ENCODE data around the gene SCRN1.

Gene SCRN1

DNA sequence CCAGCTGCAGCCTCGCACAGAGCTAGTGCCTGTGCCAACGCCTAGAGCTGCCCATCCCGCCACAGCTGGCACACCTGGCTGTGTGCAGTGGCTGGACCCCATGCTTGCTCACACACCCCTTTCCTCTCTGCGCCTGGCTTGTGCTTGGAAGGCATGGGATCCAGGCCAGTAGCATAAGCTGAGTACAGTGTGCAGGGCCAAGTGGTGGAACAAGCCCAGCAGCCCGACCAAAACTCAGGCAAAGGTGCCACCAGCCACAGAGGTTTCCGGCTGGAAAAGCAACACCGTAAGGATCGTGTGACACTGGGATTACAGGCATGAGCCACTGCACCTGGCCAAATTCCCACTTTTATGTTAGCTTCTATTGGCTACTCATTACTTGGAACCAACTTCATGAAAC, 38.4 kb downstream of the SCRN1 start:
- no peak overlapping the region for H2AFZ ChIP-seq (ENCODE audit: low read depth, low read length)
- H3K14ac ChIP-seq (ENCODE audit: low read length in 2 of 2), result no peak overlapping the region
- no peak overlapping the region for H2BK12ac ChIP-seq (ENCODE audit: low read length in 2 of 2)
- H2BK120ac ChIP-seq (ENCODE audit: low read depth, low read length), result no peak overlapping the region
- no peak for DNase-seq
- H3K79me1 ChIP-seq (replicated peaks; ENCODE audit: low read length, poor library complexity, severe bottlenecking), result peaks cover 48% of the 10 kb centered on the region
- peaks cover 10% of the 10 kb centered on the region for H3K4me1 ChIP-seq (ENCODE audit: control insufficient read depth, insufficient read depth, low read depth, low read length)
- H4K8ac ChIP-seq (ENCODE audit: low read length), result no peak overlapping the region
- no peak overlapping the region for H3K4me2 ChIP-seq (ENCODE audit: low read length, poor library complexity, severe bottlenecking)
- H3K9me3 ChIP-seq (ENCODE audit: control insufficient read depth, low read length), result no peaks in the 10 kb centered on the region
- no peak overlapping the region for H2BK15ac ChIP-seq (ENCODE audit: low read depth, poor library complexity, severe bottlenecking)
- no peak overlapping the region for H3K9ac ChIP-seq (ENCODE audit: low read length)
- H3K4ac ChIP-seq (ENCODE audit: low read depth in 1 of 2, low read length in 2 of 2), result no peak overlapping the region
- H3K23ac ChIP-seq (ENCODE audit: low read length in 2 of 2), result no peak overlapping the region
- H3K36me3 ChIP-seq (ENCODE audit: control insufficient read depth in 1 of 2, insufficient read depth in 2 of 2, low read depth in 1 of 2, low read length in 2 of 2), result peaks cover 52 to 84% of the 10 kb centered on the region in 2 experiments
- no peak overlapping the region for H3K18ac ChIP-seq (ENCODE audit: low read depth in 1 of 2, low read length in 2 of 2)
- H3K27ac ChIP-seq (ENCODE audit: low read length, poor library complexity, severe bottlenecking), result no peak overlapping the region
- no peak overlapping the region for H2AK5ac ChIP-seq (ENCODE audit: low read length, severe bottlenecking)
- H4K91ac ChIP-seq (ENCODE audit: low read length), result no peak overlapping the region
- H3K27me3 ChIP-seq (ENCODE audit: control insufficient read depth in 1 of 2, insufficient read depth in 1 of 2, low read length in 2 of 2), result no peaks in the 10 kb centered on the region
- H2BK5ac ChIP-seq (ENCODE audit: low read depth, low read length, poor library complexity, severe bottlenecking), result no peak overlapping the region
- no peak overlapping the region for H3K4me3 ChIP-seq (ENCODE audit: insufficient read depth in 1 of 2, low read depth in 1 of 2, low read length in 2 of 2)
- WGBS, result 97% methylated on average over 8 of the region's 8 CpGs

DNA sequence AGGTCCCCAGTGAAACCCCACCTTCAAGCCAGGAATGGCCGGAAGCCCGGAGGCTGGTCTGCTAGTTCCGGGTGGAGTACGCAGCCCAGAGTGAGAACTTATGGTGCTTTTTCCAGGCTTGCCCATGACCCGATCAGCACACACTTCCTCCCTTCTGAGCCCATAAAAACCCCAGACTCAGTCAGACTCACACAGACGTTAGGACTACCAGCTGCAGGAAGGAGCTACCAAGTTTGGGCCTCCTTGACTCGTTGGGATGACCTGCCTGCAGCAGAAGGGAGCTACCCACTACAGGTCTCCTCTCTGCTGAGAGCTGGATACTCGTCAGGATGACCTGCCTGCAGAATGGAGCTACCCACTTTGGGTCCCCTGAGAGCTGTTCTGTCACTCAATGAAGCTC, 39.1 kb downstream of the SCRN1 start:
- H3K23ac ChIP-seq (ENCODE audit: low read length in 2 of 2), result no peak overlapping the region
- no peak overlapping the region for H3K18ac ChIP-seq (ENCODE audit: low read depth in 1 of 2, low read length in 2 of 2)
- no peak overlapping the region for H4K8ac ChIP-seq (ENCODE audit: low read length)
- no peaks in the 10 kb centered on the region for H3K27me3 ChIP-seq (ENCODE audit: control insufficient read depth in 1 of 2, insufficient read depth in 1 of 2, low read length in 2 of 2)
- no peak overlapping the region for H3K14ac ChIP-seq (ENCODE audit: low read length in 2 of 2)
- H2AK5ac ChIP-seq (ENCODE audit: low read length, severe bottlenecking), result no peak overlapping the region
- DNase-seq, result no peak
- no peak overlapping the region for H3K4ac ChIP-seq (ENCODE audit: low read depth in 1 of 2, low read length in 2 of 2)
- H2BK15ac ChIP-seq (ENCODE audit: low read depth, poor library complexity, severe bottlenecking), result no peak overlapping the region
- WGBS, result 88% methylated on average over 8 of the region's 8 CpGs
- no peak overlapping the region for H2BK120ac ChIP-seq (ENCODE audit: low read depth, low read length)
- no peak overlapping the region for H3K27ac ChIP-seq (ENCODE audit: low read length, poor library complexity, severe bottlenecking)
- no peak overlapping the region for H3K4me3 ChIP-seq (ENCODE audit: insufficient read depth in 1 of 2, low read depth in 1 of 2, low read length in 2 of 2)
- peaks cover 8% of the 10 kb centered on the region for H3K4me1 ChIP-seq (ENCODE audit: control insufficient read depth, insufficient read depth, low read depth, low read length)
- H2AFZ ChIP-seq (ENCODE audit: low read depth, low read length), result no peak overlapping the region
- H3K9ac ChIP-seq (ENCODE audit: low read length), result no peak overlapping the region
- H2BK5ac ChIP-seq (ENCODE audit: low read depth, low read length, poor library complexity, severe bottlenecking), result no peak overlapping the region
- H3K36me3 ChIP-seq (ENCODE audit: control insufficient read depth in 1 of 2, insufficient read depth in 2 of 2, low read depth in 1 of 2, low read length in 2 of 2), result peaks cover 50 to 87% of the 10 kb centered on the region in 2 experiments
- no peaks in the 10 kb centered on the region for H3K9me3 ChIP-seq (ENCODE audit: control insufficient read depth, low read length)
- no peak overlapping the region for H2BK12ac ChIP-seq (ENCODE audit: low read length in 2 of 2)
- peaks cover 42% of the 10 kb centered on the region for H3K79me1 ChIP-seq (replicated peaks; ENCODE audit: low read length, poor library complexity, severe bottlenecking)
- no peak overlapping the region for H4K91ac ChIP-seq (ENCODE audit: low read length)
- no peak overlapping the region for H3K4me2 ChIP-seq (ENCODE audit: low read length, poor library complexity, severe bottlenecking)

DNA sequence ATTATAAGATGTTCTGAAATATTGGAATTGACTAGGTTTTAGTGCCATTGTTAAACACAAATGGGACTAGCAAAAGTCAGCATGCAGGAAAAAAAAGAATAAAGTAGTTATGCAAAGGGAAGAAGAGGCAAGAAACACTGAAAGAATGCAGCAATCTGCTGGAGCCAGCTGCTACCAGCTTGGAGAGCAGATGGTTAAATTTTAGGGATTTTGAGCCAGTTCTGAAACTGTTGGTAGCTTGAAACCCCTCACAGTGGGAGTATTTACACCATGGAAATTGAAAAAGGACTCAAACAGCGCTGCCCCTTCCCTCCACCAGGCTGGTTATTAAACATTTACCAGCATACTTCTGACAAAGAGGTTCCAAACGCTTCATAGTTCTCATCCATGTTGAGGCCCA, 41.0 kb downstream of the SCRN1 start:
- no peak overlapping the region for H2AK5ac ChIP-seq (ENCODE audit: low read length, severe bottlenecking)
- H3K36me3 ChIP-seq (ENCODE audit: control insufficient read depth in 1 of 2, insufficient read depth in 2 of 2, low read depth in 1 of 2, low read length in 2 of 2), result peaks cover 49 to 93% of the 10 kb centered on the region in 2 experiments
- no peak overlapping the region for H2BK15ac ChIP-seq (ENCODE audit: low read depth, poor library complexity, severe bottlenecking)
- H3K4me1 ChIP-seq (ENCODE audit: control insufficient read depth, insufficient read depth, low read depth, low read length), result peaks cover 7% of the 10 kb centered on the region
- peaks cover 48% of the 10 kb centered on the region for H3K79me1 ChIP-seq (replicated peaks; ENCODE audit: low read length, poor library complexity, severe bottlenecking)
- no peak overlapping the region for H3K27ac ChIP-seq (ENCODE audit: low read length, poor library complexity, severe bottlenecking)
- no peaks in the 10 kb centered on the region for H3K27me3 ChIP-seq (ENCODE audit: control insufficient read depth in 1 of 2, insufficient read depth in 1 of 2, low read length in 2 of 2)
- no peak overlapping the region for H3K14ac ChIP-seq (ENCODE audit: low read length in 2 of 2)
- no peak overlapping the region for H2AFZ ChIP-seq (ENCODE audit: low read depth, low read length)
- H4K91ac ChIP-seq (ENCODE audit: low read length), result no peak overlapping the region
- no peak overlapping the region for H3K9ac ChIP-seq (ENCODE audit: low read length)
- no peak overlapping the region for H3K4me2 ChIP-seq (ENCODE audit: low read length, poor library complexity, severe bottlenecking)
- no peak overlapping the region for H3K4me3 ChIP-seq (ENCODE audit: insufficient read depth in 1 of 2, low read depth in 1 of 2, low read length in 2 of 2)
- no peak for DNase-seq
- H2BK5ac ChIP-seq (ENCODE audit: low read depth, low read length, poor library complexity, severe bottlenecking), result no peak overlapping the region
- no peak overlapping the region for H2BK12ac ChIP-seq (ENCODE audit: low read length in 2 of 2)
- H3K9me3 ChIP-seq (ENCODE audit: control insufficient read depth, low read length), result no peaks in the 10 kb centered on the region
- no peak overlapping the region for H4K8ac ChIP-seq (ENCODE audit: low read length)
- H3K4ac ChIP-seq (ENCODE audit: low read depth in 1 of 2, low read length in 2 of 2), result no peak overlapping the region
- H3K18ac ChIP-seq (ENCODE audit: low read depth in 1 of 2, low read length in 2 of 2), result no peak overlapping the region
- no peak overlapping the region for H2BK120ac ChIP-seq (ENCODE audit: low read depth, low read length)
- 90% methylated on average over 2 of the region's 2 CpGs for WGBS
- no peak overlapping the region for H3K23ac ChIP-seq (ENCODE audit: low read length in 2 of 2)

DNA sequence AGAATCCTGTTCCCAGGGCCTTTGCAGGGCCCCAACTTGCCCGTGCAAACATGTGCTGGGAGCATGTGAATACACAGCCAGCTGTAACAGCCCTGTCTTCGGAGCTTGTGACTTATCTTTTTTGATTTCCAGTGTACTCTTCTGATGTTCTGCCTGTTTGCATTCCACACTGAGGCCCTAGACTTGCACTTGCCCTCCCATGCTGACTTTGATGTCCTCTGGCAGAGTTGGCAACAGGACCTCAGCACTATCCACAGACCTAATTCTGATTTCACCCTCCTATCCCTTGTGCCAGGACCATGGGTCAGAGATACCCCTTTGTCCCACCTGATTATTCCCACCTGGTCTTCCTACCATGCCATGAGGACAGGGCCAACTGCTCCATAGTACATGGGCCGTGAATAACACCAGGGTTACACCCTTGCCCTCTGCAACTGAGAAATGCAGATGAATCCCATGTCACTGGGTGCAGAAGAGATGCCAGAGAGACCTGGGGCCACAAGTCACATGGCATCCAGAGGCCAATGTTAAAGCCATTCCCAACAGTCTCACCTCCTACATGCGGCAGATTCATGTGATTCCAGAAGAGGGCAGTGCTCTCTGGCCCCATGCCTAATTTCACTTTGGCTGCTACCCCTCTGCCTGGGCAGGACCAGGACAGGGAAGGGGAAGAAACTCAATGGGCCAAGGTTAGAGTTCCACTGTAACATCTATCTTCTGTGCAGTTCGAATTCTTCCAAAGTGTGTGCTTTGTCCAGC, 43.0 kb downstream of the SCRN1 start:
- Histone ChIP-seq H3K79me1 (replicated peaks; ENCODE audit: low read length, poor library complexity, severe bottlenecking) (peaks cover 52% of the 10 kb centered on the region), H2BK120ac (ENCODE audit: low read depth, low read length) (no peak overlapping the region), H3K4me2 (ENCODE audit: low read length, poor library complexity, severe bottlenecking) (no peak overlapping the region), H4K91ac (ENCODE audit: low read length) (no peak overlapping the region), H2BK15ac (ENCODE audit: low read depth, poor library complexity, severe bottlenecking) (no peak overlapping the region), H3K27me3 (ENCODE audit: control insufficient read depth in 1 of 2, insufficient read depth in 1 of 2, low read length in 2 of 2) (no peaks in the 10 kb centered on the region), H3K14ac (ENCODE audit: low read length in 2 of 2) (no peak overlapping the region), H3K36me3 (ENCODE audit: control insufficient read depth in 1 of 2, insufficient read depth in 2 of 2, low read depth in 1 of 2, low read length in 2 of 2) (peaks cover 57 to 94% of the 10 kb centered on the region in 2 experiments), H4K8ac (ENCODE audit: low read length) (no peak overlapping the region), H3K4ac (ENCODE audit: low read depth in 1 of 2, low read length in 2 of 2) (no peak overlapping the region), H3K9me3 (ENCODE audit: control insufficient read depth, low read length) (no peaks in the 10 kb centered on the region), H3K4me1 (ENCODE audit: control insufficient read depth, insufficient read depth, low read depth, low read length) (peaks cover 7% of the 10 kb centered on the region), H2AK5ac (ENCODE audit: low read length, severe bottlenecking) (no peak overlapping the region), H3K23ac (ENCODE audit: low read length in 2 of 2) (no peak overlapping the region), H3K9ac (ENCODE audit: low read length) (no peak overlapping the region), H2BK5ac (ENCODE audit: low read depth, low read length, poor library complexity, severe bottlenecking) (no peak overlapping the region), H2BK12ac (ENCODE audit: low read length in 2 of 2) (no peak overlapping the region), H2AFZ (ENCODE audit: low read depth, low read length) (no peak overlapping the region), H3K27ac (ENCODE audit: low read length, poor library complexity, severe bottlenecking) (no peak overlapping the region), H3K18ac (ENCODE audit: low read depth in 1 of 2, low read length in 2 of 2) (no peak overlapping the region), H3K4me3 (ENCODE audit: insufficient read depth in 1 of 2, low read depth in 1 of 2, low read length in 2 of 2) (no peak overlapping the region)
- peak; percentile 24 for DNase-seq
- WGBS, result 90% methylated on average over 5 of the region's 5 CpGs
